Left lung (tissue), 10 donors: ENCODE results near the gene MCF2L. TPM values are rescaled to one million over a fixed set of nuclear protein-coding genes. Genes with fewer than 3 reads are reported as not detected.

ENCODE experiments used
- ATAC-seq: fragments of 200-7000 bp; cut with Tn5 transposase; one replicate; pipeline ENCODE4 v1.9.1; 2020; ENCODE audit warnings: moderate library complexity
- DNase-seq, 4 donors: peaks; one replicate each; pipeline ENCODE4 v3.0.0-alpha.2; 2013 to 2020
- H3K27ac ChIP-seq, 2 donors: fragments of 200-600 bp; sonication (generic) in 1 of 2; one replicate each; pipeline versions ENCODE4 v1.5.0 to v1.8.0; 2020 to 2021
- H3K27me3 ChIP-seq, 2 donors: fragments of 200-600 bp; sonication (generic) in 1 of 2; one replicate each; pipeline versions ENCODE4 v1.5.0 to v1.8.0; 2020 to 2021
- H3K36me3 ChIP-seq, 2 donors: fragments of 200-600 bp; sonication (generic) in 1 of 2; one replicate each; pipeline versions ENCODE4 v1.5.0 to v1.8.0; 2020 to 2021
- H3K4me1 ChIP-seq, 2 donors: fragments of 200-600 bp; one replicate each; pipeline ENCODE4 v1.8.0; 2021
- H3K4me3 ChIP-seq, 2 donors: fragments of 200-600 bp; sonication (generic) in 1 of 2; one replicate each; pipeline versions ENCODE4 v1.5.0 to v1.8.0; 2020 to 2021; ENCODE audit warnings: mild to moderate bottlenecking in 1 of 2
- H3K9me3 ChIP-seq, 2 donors: fragments of 200-600 bp; sonication (generic) in 1 of 2; one replicate each; pipeline versions ENCODE4 v1.5.0 to v1.8.0; 2020 to 2021
- intact Hi-C, 2 donors: fragments of 100-400 bp; cut with DNase I; formaldehyde crosslinking; loops; one replicate each; pipeline versions ENCODE4 v1.11.2 to v1.14.2; 2022
- polyA plus RNA-seq, 6 donors: library from polyadenylated mRNA; unstranded; fragments of 120-200 nt; gene quantifications; one replicate each; pipeline ENCODE4 v1.2.1, GENCODE V29; 2013; ENCODE audit not compliant: insufficient read length in 6 of 6
- total RNA-seq, 2 donors: library from RNA; stranded (reverse); fragmentation: NEBNext Ultra II Directional; extraction: Animal tissue kit (Norgen Biotek cat#: 25700); gene quantifications; one replicate each; pipeline ENCODE4 v1.2.1, GENCODE V29; 2021
- TF ChIP-seq, protein P1 (sequence below), 2 donors: fragments of 200-600 bp; sonication (generic) in 1 of 2; IDR thresholded peaks; one replicate each; pipeline versions ENCODE4 v1.5.0 to v1.8.0; 2021; ENCODE audit warnings: antibody characterized with exemption in 2 of 2
- donor health status: DM: no; HTN: yes; CAD: no.
- donor health status: DM: no; HTN: no; CAD: no.

The MCF2L gene
- total and polyA plus RNA-seq, 8 donors: 22.2 to 39.5 (median 33.7) TPM

DNA sequence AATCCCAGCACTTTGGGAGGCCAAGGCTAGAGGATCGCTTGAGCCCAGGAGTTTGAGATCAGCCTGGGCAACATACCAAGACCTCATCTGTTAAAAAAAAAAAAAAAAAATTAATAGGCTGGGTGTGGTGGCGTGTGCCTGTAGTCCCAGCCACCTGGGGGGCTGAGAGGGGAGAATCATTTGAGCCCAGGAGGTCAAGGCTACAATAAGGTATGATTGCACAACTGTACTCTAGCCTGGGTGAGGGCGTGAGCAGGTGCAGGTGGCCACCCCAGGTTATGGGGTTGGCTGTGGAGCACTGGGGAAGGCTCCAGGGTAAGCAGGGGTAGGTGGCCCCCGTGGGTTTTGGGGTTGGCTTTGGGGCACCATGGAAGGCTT is 33.9 kb downstream of the MCF2L start:
- peaks cover 6 to 23% of the 10 kb centered on the region in 2 donors for H3K27me3 ChIP-seq
- DNase-seq (no peak), ATAC-seq (no peak)
- H3K27ac ChIP-seq: no peak overlapping the region
- H3K9me3 ChIP-seq: no peaks in the 10 kb centered on the region
- intact Hi-C loops: no loop called here
- no peaks in the 10 kb centered on the region for H3K36me3 ChIP-seq
- peaks cover 0 to 9% of the 10 kb centered on the region in 2 donors for H3K4me1 ChIP-seq
- H3K4me3 ChIP-seq: no peak overlapping the region
- TF ChIP-seq, protein P1, sequence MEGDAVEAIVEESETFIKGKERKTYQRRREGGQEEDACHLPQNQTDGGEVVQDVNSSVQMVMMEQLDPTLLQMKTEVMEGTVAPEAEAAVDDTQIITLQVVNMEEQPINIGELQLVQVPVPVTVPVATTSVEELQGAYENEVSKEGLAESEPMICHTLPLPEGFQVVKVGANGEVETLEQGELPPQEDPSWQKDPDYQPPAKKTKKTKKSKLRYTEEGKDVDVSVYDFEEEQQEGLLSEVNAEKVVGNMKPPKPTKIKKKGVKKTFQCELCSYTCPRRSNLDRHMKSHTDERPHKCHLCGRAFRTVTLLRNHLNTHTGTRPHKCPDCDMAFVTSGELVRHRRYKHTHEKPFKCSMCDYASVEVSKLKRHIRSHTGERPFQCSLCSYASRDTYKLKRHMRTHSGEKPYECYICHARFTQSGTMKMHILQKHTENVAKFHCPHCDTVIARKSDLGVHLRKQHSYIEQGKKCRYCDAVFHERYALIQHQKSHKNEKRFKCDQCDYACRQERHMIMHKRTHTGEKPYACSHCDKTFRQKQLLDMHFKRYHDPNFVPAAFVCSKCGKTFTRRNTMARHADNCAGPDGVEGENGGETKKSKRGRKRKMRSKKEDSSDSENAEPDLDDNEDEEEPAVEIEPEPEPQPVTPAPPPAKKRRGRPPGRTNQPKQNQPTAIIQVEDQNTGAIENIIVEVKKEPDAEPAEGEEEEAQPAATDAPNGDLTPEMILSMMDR (IDR thresholded peaks at IDR 0.05): no peak

DNA sequence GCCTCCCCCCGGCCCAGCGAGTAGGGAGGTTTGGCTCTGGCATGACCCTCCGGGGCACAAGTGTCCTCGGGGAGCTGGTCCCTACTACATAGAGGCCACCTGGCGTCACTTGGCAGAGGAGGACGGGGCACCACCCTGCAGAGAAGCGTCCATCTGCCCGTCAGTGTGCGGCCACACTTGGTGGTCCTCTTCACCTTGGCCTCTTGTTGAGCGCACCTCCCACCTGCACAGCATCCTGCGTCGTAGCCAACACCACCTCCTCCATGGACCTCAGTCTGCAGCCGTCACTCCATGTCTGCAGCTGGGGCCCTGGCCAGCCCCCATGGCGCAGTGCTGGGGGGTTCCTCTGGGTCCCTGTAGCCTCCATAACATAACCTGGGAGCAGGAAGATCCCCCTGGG is 35.1 kb downstream of the MCF2L start:
- peaks cover 0 to 9% of the 10 kb centered on the region in 2 donors for H3K4me1 ChIP-seq
- H3K27me3 ChIP-seq: peaks cover 6 to 23% of the 10 kb centered on the region in 2 donors
- H3K4me3 ChIP-seq: no peak overlapping the region
- H3K27ac ChIP-seq: no peak overlapping the region
- no peaks in the 10 kb centered on the region for H3K36me3 ChIP-seq
- TF ChIP-seq, protein P1 (IDR thresholded peaks at IDR 0.05): no peak
- no peaks in the 10 kb centered on the region for H3K9me3 ChIP-seq
- ATAC-seq (no peak), DNase-seq (no peak)
- intact Hi-C loops: no loop called here

DNA sequence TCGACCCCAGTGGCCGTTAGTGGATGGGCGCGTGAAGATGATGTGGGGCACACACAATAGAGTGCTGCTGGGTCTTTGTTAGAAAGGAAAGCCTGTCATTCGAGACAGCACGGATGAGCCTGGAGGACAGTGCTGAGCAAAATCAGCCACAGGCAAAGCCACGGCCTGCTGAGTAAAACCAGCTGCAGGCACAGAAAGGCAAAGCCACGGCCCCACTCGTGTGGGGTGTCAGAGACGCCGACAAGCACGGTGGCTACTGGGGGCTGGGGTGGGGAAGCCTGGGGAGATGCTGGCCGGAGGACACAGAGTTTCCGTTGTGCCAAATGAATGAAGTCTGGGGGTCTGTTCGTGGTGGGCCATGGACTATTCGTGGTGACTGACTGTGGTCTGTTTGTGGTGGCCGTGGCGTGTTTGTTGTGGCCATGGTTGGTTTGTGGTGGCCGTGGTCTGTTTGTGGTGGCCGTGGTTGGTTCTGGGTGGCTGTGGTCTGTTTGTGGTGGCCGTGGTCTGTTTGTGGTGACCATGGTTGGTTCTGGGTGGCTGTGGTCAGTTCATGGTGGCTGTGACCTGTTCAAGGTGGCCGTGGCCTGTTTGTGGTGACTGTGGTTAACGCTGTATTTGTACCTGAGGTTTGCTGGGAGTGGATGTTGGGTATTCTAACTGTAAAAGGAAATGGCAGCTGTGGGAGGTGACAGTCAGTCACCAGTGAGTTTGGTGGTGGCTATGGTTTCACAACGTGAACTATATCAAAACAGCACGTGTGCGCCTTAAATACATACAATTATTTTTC is 36.3 kb downstream of the MCF2L start:
- ATAC-seq (no peak), DNase-seq (no peak)
- no peaks in the 10 kb centered on the region for H3K36me3 ChIP-seq
- H3K9me3 ChIP-seq: no peaks in the 10 kb centered on the region
- intact Hi-C loops: no loop called here
- H3K27me3 ChIP-seq: peaks cover 6 to 23% of the 10 kb centered on the region in 2 donors
- H3K4me3 ChIP-seq: no peak overlapping the region
- TF ChIP-seq, protein P1 (IDR thresholded peaks at IDR 0.05): no peak
- H3K4me1 ChIP-seq: peaks cover 0 to 9% of the 10 kb centered on the region in 2 donors
- no peak overlapping the region for H3K27ac ChIP-seq

DNA sequence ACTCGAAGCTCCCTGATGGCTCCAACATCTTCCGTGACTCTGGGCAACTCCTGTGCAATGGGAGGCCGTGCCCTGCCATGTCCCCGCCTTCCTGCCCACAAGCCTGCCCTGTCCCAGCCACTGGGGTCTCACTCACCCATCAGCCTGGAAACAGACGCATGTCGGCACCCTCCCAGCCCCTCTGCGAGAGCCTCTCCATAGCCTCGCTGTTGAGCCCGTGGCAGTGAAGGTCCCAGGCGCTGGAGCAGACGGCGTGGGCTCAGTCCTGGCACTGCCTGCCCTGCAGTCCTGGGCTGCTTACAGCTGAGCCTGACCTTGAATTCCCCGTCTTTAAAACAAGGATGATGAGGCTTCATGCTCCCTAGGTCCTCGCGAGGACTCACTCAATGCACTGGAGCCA is 37.0 kb downstream of the MCF2L start:
- H3K4me1 ChIP-seq: peaks cover 0 to 9% of the 10 kb centered on the region in 2 donors
- TF ChIP-seq, protein P1 (IDR thresholded peaks at IDR 0.05): no peak
- no peaks in the 10 kb centered on the region for H3K9me3 ChIP-seq
- no peaks in the 10 kb centered on the region for H3K36me3 ChIP-seq
- intact Hi-C loops: no loop called here
- DNase-seq (no peak), ATAC-seq (no peak)
- no peak overlapping the region for H3K4me3 ChIP-seq
- peaks cover 6 to 15% of the 10 kb centered on the region in 2 donors for H3K27me3 ChIP-seq
- no peak overlapping the region for H3K27ac ChIP-seq

DNA sequence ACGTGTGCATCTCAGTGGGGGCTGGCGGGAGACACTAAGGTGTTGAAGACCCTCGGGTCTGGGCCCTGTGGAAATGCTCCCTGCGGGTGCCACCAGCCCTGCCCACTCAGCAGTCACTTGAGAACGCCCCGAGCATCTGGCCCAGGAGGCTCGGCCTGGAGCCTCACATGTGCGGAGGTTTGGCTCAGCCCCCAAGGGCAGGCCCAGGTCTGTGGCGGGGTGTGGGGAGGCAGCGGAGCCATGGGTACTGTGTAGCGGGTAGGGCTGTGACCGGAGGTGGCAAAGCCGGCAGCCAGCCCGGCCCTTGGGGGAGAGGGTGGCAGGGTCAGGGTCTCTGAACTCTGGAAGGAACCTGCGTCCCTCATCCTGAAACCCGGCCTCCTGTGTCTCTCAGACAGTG is 37.6 kb downstream of the MCF2L start:
- H3K27me3 ChIP-seq: peaks cover 0 to 9% of the 10 kb centered on the region in 2 donors
- DNase-seq (no peak), ATAC-seq (no peak)
- no peaks in the 10 kb centered on the region for H3K9me3 ChIP-seq
- intact Hi-C loops: no loop called here
- TF ChIP-seq, protein P1 (IDR thresholded peaks at IDR 0.05): no peak
- H3K36me3 ChIP-seq: no peaks in the 10 kb centered on the region
- no peak overlapping the region for H3K27ac ChIP-seq
- H3K4me3 ChIP-seq: no peak overlapping the region
- peaks cover 0 to 3% of the 10 kb centered on the region in 2 donors for H3K4me1 ChIP-seq
